HG03457 (cell line): ENCODE measurements around the gene ZNF521.

Experiments used
- ATAC-seq: cut with Tn5 transposase; IDR thresholded peaks from one replicate; pipeline ENCODE4 v1.9.1; 2021; ENCODE audit warnings: moderate number of reproducible peaks; ENCODE audit not compliant: unreplicated experiment

ZNF521 gene

GRCh38 chr18:25134861-25135260 is 217.1 kb downstream of the ZNF521 start:
- ATAC-seq: no peak

DNA sequence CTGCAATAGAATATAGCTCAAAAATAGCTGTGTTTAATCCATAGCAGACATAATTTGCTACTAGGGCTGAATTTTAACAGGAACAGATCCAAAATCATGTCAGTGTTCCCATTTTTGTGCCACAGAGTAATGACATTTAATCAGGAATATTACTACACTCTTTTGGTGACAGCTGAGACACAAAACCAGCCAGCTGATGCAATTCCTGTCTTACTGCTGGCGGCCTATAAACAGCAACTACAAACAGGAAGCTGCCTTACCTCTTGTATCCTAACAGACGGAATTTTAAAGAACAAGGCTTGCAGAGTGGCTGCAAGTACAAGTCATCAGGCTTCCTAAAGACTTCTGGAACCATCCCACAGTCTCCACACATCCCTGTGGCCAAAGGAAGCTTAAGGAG is 218.1 kb downstream of the ZNF521 start:
- no peak for ATAC-seq

DNA sequence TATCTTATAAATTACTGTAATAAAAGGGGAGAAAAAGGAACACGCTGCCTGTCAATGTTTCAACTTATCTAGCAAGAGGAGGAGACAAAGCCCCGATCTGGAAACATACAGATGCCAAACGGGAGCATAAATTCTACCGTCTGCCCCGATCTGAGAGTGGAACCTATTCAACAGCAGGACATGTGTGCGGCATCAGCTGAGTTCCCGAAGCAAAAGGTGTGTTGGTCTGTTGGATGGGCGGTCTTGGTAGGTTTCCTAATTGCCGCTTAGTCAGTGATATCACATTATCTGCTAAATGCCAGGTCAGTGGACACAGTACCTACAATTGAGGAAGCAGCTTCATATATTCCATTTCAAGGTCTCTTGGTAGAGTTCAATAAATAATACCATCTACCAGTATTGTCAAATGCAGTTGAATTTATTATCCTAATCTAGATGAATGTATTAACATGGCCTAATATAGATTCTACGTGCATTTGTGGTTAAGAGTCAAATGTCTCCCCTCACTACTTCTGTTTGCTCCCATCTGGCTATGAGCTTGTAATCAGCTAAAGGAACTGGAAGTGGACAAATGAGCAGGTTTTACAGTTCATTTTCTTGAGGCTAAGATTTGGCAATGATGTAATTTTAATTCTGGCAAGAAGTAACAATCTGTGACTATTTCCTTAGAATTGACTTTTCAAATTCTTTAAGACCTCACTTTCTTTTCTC is 219.0 kb downstream of the ZNF521 start:
- no peak for ATAC-seq

DNA sequence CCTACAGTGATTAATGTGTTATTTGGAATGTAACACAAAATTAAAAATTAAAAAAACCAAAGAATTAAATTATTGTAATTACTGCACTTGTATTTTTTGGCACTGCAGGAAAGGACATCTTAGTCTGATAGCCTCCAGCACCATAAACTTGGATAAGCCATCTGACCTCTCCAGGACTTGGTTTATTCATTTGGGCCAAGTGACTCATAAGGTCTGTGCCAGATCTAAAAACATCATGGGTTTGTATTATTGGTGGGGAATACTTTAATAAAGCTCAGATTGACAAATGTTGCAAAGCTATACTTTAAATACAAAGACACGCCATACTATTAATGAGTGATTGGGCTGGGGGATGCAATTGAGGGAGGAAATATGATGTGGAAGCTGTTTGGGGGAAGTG is 225.2 kb downstream of the ZNF521 start:
- ATAC-seq: no peak

DNA sequence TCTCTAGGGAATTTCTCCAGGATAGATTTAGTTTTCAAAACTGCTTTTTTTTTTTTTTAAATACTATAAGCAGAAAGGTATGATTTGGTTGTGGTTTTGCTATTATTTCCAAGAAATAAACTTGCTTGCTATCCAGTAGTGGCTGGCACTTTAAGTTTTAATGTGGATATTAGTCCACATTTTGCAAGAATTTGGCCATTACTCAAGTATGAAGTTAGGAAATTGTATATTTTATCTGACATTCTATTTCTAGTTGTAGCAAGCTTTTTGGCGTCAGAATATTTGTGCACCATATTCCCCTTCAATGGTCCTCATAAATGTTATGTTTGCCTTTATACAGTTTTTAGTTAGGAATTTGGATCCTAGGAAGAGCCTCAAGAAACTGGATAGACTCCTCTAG is 226.3 kb downstream of the ZNF521 start:
- no peak for ATAC-seq

- ATAC-seq: no peak
Observed at GRCh38 chr18:25123438-25124232, 228.3 kb downstream of the ZNF521 start.

- no peak for ATAC-seq
Observed at GRCh38 chr18:25121442-25121841, 230.5 kb downstream of the ZNF521 start.

DNA sequence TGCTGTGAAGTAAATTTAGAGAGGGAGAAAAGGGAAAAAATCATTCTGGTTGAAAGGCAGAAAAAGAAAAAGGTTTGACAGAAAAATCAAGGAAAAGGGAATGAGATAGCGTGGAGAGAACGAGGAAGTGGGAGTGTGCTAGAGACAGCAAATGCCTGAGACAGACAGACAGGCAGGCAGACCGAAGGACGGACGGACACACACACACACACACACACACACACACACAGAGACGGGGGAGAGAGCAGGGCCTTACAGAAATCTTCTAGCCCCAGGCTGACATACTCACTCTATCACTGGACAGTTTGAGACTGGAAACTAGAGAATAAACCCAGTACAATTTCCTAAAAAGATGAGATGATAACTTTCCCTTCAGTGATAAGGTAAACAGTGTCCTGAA is 238.4 kb downstream of the ZNF521 start:
- ATAC-seq: no peak

GRCh38 chr18:25112821-25113434 is 239.0 kb downstream of the ZNF521 start:
- no peak for ATAC-seq

DNA sequence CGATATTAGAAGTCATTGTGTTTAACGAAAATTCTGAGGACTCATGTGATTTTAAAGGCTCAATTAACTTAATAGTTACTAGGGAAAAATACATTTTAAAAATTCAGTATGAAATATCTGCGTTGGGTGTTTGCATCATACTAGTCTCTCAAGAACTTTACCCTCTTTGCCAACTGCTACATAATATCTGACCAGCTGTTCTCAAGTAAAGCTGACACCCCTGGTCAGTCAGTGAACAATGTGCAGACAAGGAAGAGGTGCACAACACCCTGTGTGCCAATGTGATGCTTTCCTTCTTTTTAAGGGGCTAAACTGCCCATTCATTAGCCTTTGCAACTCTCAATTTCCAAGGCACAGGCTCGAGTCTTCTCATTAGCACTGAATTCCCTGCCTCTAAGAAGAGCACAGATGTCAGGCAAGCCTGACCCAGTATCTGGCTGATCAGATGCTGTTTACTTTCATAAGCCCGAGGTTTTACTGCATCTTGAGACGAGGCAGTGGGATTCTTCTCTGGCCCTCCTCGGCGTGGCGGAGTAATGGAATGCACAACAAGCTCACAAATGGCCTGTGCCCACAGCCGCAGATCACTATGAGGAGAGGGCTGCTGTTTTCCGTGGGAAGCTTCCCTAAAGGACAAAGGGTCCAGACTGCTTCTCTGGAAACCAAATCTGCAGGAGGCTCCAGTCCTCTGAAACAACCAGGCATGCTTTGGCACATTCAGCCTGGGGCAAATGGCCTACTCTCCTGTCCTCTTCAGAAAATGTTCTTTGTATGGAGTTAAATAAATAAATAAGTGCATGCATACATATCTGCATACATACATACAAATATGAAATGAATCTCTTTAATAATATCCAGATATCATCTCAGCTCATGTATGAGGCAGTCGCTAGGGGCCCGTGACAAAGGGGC is 240.3 kb downstream of the ZNF521 start:
- ATAC-seq: no peak

DNA sequence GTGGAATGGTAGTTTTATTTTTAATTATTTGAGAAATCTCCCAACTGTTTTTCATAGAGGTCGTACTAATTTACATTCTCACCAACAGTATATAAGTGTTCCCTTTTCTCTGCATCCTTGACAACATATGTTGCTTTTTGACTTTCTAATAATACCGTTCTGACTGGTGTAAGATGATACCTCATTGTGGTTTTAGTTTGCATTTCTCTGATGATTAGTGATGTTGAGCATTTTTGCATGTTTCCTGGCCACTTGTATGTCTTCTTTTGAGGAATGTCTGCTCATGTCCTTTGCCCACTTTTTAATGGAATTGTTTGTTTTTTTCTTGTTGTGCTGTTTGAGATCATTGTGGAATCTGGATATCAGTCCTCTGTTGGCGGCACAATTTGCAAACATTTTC is 242.5 kb downstream of the ZNF521 start:
- no peak for ATAC-seq

DNA sequence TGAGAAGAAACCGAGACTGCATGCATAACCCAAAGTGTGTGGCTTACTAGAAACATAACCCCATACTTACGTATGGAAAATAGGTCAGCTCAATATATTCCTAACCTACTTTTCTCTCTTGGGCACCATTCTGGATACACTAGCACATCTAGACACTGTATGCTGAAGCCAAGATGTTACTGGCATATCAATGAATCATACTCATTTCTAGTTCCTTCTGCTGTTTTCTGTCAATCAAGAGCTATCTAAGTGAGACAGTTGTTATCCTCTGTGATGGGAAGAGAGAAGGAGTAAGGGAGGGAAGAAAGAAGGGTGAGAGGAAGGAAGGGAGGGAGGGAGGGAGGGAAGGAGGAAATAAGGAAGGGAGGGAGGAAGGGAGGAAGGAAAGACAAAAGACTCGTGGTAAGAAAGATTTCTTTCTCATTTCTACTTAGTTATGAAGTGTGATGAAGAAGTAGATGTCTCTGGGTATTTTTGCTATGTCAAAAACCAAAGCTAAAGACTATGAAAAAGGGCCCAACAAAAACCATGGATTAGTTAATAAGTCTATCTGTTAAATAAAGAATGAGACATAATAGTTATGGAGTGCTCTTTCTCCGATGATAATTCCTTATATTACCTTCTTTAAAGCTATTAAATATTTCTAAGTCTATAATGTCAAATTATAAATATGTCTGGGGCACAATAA is 248.4 kb downstream of the ZNF521 start:
- ATAC-seq: no peak

DNA sequence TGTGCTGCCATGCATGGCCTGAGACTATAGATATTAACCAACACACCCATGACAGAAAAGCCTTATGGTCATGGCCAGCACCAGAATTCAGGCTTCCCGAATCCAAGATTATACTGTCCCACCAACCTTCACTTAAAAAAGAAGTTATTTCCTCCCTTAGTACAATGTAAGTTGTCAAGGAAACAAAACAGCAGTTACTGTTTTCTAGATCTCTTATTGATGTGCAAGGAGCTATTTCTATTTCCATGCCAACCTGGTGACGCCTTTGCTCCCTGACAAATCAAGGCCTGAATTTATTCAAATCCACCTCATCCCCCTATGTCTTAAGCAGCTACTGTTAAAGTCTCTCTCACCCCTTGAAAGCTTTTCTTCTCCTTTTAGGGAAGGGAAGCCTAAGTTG is 249.3 kb downstream of the ZNF521 start:
- ATAC-seq: no peak

GRCh38 chr18:25100418-25100817 is 251.5 kb downstream of the ZNF521 start:
- no peak for ATAC-seq

- ATAC-seq: no peak
Observed at GRCh38 chr18:25099895-25100294, 252.1 kb downstream of the ZNF521 start.

DNA sequence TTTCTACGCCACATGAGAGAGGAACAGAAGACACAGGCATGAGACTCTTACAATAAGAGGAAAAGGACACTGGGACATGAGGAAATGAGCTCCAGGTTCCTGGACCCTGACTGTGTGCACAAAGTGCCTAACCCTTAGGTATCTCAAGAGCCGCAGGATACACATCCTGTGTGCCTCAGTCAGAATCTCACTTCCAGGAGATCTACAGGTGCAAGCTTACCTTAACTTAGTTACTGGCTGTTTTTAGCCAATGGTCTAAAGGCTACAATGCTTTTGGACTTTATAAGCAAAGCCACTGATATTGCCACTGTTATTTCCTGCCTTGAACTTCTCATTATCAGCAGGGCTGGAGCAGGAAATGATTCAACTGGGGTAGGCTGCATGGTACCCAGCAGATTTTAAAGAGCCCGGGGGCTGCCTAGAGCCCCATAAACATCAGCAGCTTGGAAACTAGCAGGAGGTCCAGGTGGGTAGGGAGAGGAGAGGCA is 254.4 kb downstream of the ZNF521 start:
- no peak for ATAC-seq

DNA sequence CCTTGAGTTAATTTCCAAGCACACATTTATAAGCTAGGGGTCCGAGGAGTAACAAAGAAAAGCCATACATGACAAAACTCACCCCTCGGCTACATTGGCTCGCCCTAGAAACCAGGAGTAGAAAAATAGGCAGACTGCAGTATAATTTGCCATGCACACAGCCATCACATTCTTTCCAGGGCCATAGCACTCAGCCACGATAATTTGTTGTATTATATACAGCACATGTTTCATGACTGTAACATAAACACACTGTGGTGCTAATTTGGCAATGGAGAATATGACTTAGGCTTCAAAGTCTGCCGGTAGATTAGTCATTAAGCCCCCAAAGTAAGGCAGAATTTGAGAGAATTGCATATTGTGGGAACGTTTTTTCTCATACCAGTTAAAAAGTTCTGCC is 254.9 kb downstream of the ZNF521 start:
- ATAC-seq: no peak

DNA sequence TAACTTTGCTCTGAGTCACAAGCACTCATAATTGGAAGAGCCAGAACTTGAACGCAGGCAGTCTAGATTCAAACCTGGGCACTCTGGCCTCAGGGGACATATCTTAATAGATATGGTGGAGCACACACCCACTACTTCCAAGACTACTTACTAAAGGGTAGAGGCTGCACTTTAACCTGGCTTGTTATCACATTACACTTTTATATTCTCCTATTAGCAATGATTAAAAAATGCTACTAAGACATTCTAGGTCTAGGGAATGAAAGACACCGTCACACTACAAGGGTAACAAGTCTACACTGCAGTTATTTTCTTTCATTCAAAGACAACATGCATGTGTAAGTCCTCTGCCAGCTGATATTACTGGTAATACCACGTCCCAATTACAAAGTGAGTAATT is 258.8 kb downstream of the ZNF521 start:
- no peak for ATAC-seq

DNA sequence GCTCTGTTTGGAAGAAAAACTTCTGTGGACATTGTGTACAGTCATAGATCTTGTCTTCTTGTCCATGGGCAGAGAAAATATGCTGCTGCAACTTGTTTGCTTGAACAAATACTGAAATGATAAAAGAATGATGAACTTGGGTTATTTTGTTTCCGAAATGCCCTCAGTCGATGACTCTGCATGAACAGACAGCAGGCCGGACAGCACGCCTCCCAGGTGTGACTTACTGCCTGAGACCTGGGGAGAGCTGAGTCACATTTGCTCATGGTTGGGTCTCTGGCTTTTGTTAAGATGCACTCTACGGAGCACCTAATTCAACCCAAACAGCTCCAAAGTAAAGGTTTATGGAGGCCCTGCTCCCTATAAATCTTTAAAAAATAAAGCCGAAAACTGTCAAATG is 262.5 kb downstream of the ZNF521 start:
- ATAC-seq: no peak

- ATAC-seq: no peak
Observed at GRCh38 chr18:25086876-25087275, 265.1 kb downstream of the ZNF521 start.
